HG02610 (cell line): ENCODE measurements around the gene SLC24A5.

Experiments used
- ATAC-seq: cut with Tn5 transposase; IDR thresholded peaks from one replicate; pipeline ENCODE4 v1.9.1; 2021; ENCODE audit warnings: mild to moderate bottlenecking, moderate library complexity; ENCODE audit not compliant: unreplicated experiment

SLC24A5 gene

GRCh38 chr15:48185529-48185928 is 64.7 kb downstream of the SLC24A5 start:
- ATAC-seq, result no peak

DNA sequence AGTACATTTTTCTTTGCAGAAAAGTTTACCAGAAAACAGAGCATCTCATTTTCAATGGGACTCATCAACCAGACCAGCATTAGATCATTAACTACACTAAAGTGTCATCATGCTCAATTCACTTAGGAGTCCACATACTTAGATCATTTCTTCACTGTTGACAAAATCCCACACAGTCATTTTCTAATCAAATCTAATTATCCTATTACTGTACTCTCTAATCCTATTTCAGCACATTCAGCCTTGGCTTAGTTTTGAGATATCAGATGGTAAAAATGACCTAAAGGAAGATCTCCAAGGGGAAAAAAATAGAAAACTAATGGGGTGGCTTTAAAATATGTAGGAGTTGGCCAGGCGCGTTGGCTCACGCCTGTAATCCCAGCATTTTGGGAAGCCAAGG is 65.5 kb downstream of the SLC24A5 start:
- ATAC-seq, result no peak

- no peak for ATAC-seq
These were observed 70.3 kb downstream of the SLC24A5 start for GRCh38 chr15:48190932-48191573.

DNA sequence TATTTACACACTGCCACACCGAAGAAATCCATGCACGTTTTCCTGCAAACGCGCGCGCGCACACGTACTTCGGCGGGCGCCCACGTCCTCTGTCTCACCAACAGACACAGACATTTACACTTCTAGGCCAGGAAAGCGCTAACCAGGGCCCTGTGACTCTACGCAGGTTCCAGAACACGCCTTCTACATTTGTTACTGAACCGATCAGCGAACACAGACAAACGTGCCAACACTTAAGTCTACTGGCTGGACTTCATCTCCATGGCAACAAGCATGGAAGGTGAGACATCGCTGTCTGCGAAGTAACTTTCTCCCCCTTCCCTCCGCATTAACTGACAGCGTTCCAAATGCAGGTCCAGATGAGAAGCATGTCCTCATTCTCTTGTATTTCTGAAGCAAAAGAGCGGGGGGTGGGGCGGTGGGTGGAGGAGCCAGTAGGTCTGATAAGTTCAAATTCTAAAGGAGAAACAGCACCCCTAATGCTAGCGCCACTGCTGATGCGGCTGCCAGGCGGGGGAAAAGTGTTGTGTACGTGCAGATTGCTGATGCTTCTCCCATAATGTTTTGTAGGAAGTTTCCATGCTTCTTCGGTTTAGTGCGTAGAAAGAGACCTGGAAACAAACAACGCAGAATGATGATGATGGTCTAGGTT is 70.9 kb downstream of the SLC24A5 start, which contains the start of gene CTXN2:
Gene CTXN2 (plus strand): TSS at position 92 of the 652 bp plus-strand sequence. CDS start 9,636 bp downstream, outside the sequence.
- no peak for ATAC-seq
